Smooth muscle cell (in vitro differentiated cells): ENCODE results near the gene IL2RA. TPM values are rescaled to one million over a fixed set of nuclear protein-coding genes. Genes with fewer than 3 reads are reported as not detected.
"Not testable (repeated sequence)": the region's sequence is repeated elsewhere in the genome, so short reads cannot be mapped to it uniquely, and the experiment has no call there.

ENCODE experiments used
- DNase-seq: peaks from one replicate; lab custom pipeline; 2025; ENCODE audit not compliant: unreplicated experiment; lab: John Stamatoyannopoulos, UW
- H2AFZ ChIP-seq: fragments of 200-600 bp; sonication (generic); 2 replicates; pipeline ENCODE4 v1.6.0; 2016; ENCODE audit warnings: antibody characterized with exemption, low read depth, mild to moderate bottlenecking
- H3F3A ChIP-seq: fragments of 200-600 bp; sonication (generic); 2 replicates; pipeline ENCODE4 v1.6.0; 2017; ENCODE audit warnings: antibody characterized with exemption, low read depth
- H3K27ac ChIP-seq: fragments of 200-600 bp; sonication (generic); 2 replicates; pipeline ENCODE4 v1.5.1; 2016; ENCODE audit warnings: low read depth, mild to moderate bottlenecking
- H3K27me3 ChIP-seq: fragments of 200-600 bp; sonication (generic); 2 replicates; pipeline ENCODE4 v1.6.1; 2016; ENCODE audit warnings: low read depth, mild to moderate bottlenecking
- H3K36me3 ChIP-seq: fragments of 200-600 bp; sonication (generic); 2 replicates; pipeline ENCODE4 v1.5.1; 2016; ENCODE audit warnings: low read depth
- H3K4me1 ChIP-seq: fragments of 200-600 bp; sonication (generic); 2 replicates; pipeline ENCODE4 v1.5.1; 2016; ENCODE audit warnings: low read depth
- H3K4me2 ChIP-seq: fragments of 200-600 bp; sonication (generic); 2 replicates; pipeline ENCODE4 v1.6.0; 2016; ENCODE audit warnings: mild to moderate bottlenecking
- H3K4me3 ChIP-seq: fragments of 200-600 bp; sonication (generic); 2 replicates; pipeline ENCODE4 v1.5.1; 2016; ENCODE audit warnings: mild to moderate bottlenecking
- H3K79me2 ChIP-seq: fragments of 200-600 bp; sonication (generic); 2 replicates; pipeline ENCODE4 v1.6.0; 2016; ENCODE audit warnings: low read depth, mild to moderate bottlenecking
- H3K9ac ChIP-seq: fragments of 200-600 bp; sonication (generic); 2 replicates; pipeline ENCODE4 v1.6.0; 2016; ENCODE audit warnings: low read depth
- H3K9me3 ChIP-seq: fragments of 200-600 bp; sonication (generic); replicated peaks from 2 replicates; pipeline ENCODE4 v1.5.1; 2016; ENCODE audit warnings: low read depth
- H4K20me1 ChIP-seq: fragments of 200-600 bp; sonication (generic); 2 replicates; pipeline ENCODE4 v1.6.0; 2016; ENCODE audit warnings: low read depth
- WGBS: methylation state at CpG from one replicate; pipeline ENCODE4 v1.1.7; 2016; ENCODE audit warnings: low lambda C conversion rate; 5-methylcytosine and 5-hydroxymethylcytosine counted together
- polyA plus RNA-seq: library from polyadenylated mRNA; unstranded; fragments of >200 nt; fragmentation: Nextera tagmentation; extraction: Ambion mirVana; gene quantifications from 2 replicates; pipeline ENCODE4 v1.2.1, GENCODE V29; 2016
- total RNA-seq: library from RNA; depleted of rRNA; stranded (reverse); fragments of >200 nt; gene quantifications from 2 replicates; pipeline ENCODE4 v1.2.3, GENCODE V29; 2014
- TF ChIP-seq, protein P1 (sequence below): fragments of 200-600 bp; sonication (generic); IDR thresholded peaks from 2 replicates; pipeline ENCODE4 v1.5.1; 2017; ENCODE audit warnings: borderline replicate concordance, mild to moderate bottlenecking, antibody characterized with exemption; ENCODE audit not compliant: insufficient read depth, poor library complexity, severe bottlenecking

IL2RA gene
- total and polyA plus RNA-seq, 2 experiments from 2014 or later: not detected

DNA sequence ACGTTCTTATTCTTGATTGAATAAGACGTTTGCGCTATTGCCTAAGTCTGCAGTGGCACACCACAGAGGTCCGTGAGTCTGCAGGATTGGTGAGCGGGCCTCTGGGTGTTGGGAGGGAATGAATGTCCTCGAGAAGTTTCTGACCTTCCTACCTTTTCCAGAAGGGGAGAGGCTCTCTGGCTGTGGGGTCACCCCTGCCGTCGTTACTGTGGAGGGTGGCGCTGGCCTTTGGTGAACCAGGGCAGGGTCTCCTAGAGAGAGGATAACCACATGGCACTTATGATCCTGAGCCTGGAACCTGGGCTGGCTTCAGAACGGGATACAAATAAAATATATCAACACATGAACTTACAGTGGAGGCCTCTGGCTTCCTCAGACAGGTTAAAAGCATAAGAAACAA is 98.6 kb downstream of the IL2RA start:
- Histone ChIP-seq H2AFZ (no peak overlapping the region), H3K27ac (no peak overlapping the region), H3K27me3 (no peaks in the 10 kb centered on the region), H3K79me2 (no peaks in the 10 kb centered on the region), H3K36me3 (no peaks in the 10 kb centered on the region), H3K9me3 (no peaks in the 10 kb centered on the region), H3K4me3 (no peak overlapping the region), H3K4me1 (no peaks in the 10 kb centered on the region), H4K20me1 (no peaks in the 10 kb centered on the region), H3K9ac (no peak overlapping the region), H3F3A (no peaks in the 10 kb centered on the region), H3K4me2 (no peak overlapping the region)
- WGBS: 93% methylated on average over 10 of the region's 10 CpGs
- no peak for DNase-seq
- TF ChIP-seq, protein P1, sequence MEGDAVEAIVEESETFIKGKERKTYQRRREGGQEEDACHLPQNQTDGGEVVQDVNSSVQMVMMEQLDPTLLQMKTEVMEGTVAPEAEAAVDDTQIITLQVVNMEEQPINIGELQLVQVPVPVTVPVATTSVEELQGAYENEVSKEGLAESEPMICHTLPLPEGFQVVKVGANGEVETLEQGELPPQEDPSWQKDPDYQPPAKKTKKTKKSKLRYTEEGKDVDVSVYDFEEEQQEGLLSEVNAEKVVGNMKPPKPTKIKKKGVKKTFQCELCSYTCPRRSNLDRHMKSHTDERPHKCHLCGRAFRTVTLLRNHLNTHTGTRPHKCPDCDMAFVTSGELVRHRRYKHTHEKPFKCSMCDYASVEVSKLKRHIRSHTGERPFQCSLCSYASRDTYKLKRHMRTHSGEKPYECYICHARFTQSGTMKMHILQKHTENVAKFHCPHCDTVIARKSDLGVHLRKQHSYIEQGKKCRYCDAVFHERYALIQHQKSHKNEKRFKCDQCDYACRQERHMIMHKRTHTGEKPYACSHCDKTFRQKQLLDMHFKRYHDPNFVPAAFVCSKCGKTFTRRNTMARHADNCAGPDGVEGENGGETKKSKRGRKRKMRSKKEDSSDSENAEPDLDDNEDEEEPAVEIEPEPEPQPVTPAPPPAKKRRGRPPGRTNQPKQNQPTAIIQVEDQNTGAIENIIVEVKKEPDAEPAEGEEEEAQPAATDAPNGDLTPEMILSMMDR: no peak

DNA sequence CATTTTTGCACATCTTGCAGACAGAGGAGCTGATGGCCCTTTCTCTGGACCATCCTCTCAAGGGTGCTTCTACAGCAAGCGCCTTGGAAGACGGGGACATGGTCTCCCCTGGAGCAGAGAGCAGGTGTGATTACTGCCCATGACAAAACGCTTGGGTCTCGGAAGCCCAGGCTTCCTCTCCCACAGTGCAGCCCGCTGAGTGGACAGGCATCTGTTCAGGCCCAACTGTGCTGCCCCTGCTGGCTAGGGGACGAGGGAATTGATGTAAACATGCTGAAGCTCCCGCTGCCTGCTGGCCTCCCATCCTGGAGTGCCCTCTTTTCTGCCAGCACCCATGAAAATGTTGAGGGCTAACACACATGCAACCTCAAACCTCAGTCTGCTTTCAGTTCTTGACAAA is 99.1 kb downstream of the IL2RA start:
- Histone ChIP-seq H3K4me1 (no peaks in the 10 kb centered on the region), H2AFZ (no peak overlapping the region), H3K9me3 (no peaks in the 10 kb centered on the region), H3K4me2 (no peak overlapping the region), H3K27me3 (no peaks in the 10 kb centered on the region), H3K36me3 (no peaks in the 10 kb centered on the region), H3K79me2 (no peaks in the 10 kb centered on the region), H3K9ac (no peak overlapping the region), H4K20me1 (no peaks in the 10 kb centered on the region), H3K4me3 (no peak overlapping the region), H3K27ac (no peak overlapping the region), H3F3A (no peaks in the 10 kb centered on the region)
- no peak for DNase-seq
- WGBS: 88% methylated on average over 7 of the region's 7 CpGs
- TF ChIP-seq, protein P1: no peak

DNA sequence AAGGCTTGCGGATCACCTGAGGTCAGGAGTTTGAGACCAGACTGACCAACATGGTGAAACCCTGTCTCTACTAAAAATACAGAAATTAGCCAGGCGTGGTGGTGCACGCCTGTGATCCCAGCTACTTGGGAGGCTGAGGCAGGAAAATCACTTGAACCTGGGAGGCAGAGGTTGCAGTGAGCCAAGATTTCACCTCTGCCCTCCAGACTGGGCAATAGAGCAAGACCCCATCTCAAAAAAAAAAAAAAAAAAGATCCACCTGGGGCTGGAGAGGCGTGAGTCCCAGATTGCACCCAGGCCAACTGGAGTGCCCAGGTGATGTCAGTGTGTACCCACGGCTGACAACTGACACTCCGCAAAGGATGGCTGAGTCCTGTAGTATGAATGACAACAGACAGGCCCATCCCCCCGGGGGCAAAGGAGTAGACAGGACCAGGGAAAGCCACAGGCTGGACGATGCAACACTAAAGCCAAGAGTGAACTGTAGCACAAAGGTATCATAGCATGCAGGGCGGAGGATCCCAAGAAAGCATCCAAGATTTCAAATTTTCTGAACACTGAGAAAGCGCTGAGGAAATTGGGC is 99.7 kb downstream of the IL2RA start:
- not testable (repeated sequence) for H3K9me3 ChIP-seq, H3K36me3 ChIP-seq, H3F3A ChIP-seq, H3K4me3 ChIP-seq, H3K9ac ChIP-seq, H3K27ac ChIP-seq, H4K20me1 ChIP-seq, H3K27me3 ChIP-seq, H3K4me1 ChIP-seq, H2AFZ ChIP-seq, H3K79me2 ChIP-seq, H3K4me2 ChIP-seq, DNase-seq
- 91% methylated on average over 10 of the region's 10 CpGs for WGBS

DNA sequence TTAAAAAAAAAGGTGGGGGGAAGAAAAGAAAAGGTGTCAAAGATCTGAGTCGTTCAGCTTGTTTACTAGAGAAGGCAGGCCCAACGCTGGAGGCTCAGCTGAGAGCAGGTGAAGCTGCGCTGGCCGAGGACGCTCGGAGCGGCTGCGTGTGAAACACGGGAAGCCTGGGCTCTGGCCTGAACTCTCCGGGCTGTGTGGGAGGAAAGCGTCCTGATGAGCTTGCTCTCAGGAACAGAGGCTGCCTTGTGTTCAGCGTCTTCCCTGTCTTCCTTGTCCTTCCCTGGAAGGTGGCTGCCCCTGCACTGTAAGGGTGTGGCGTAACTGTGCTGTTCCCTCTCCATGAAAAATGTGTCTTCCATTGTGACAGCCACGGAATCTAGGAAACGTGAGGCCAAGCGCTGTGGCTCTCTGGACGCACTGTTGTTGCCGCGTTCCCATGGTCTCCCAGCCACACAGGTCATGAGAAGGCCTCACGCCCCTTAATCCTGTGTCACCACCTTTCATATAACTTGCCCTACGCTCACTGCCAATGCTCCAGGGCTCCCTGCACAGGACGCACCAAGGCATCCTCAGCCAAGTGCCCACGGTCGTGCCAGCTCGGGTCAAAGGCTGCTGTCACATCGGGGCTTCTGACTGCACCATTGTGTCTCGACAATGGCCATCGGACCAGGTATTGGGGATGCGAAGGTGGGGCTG is 100.6 kb downstream of the IL2RA start:
- no peak overlapping the region for H3K4me2 ChIP-seq
- no peaks in the 10 kb centered on the region for H3K4me1 ChIP-seq
- no peak overlapping the region for H2AFZ ChIP-seq
- H3K9ac ChIP-seq: no peak overlapping the region
- DNase-seq: no peak
- H3K79me2 ChIP-seq: no peaks in the 10 kb centered on the region
- H3K27ac ChIP-seq: no peak overlapping the region
- H4K20me1 ChIP-seq: no peaks in the 10 kb centered on the region
- H3K36me3 ChIP-seq: no peaks in the 10 kb centered on the region
- WGBS: 93% methylated on average over 29 of the region's 29 CpGs
- H3F3A ChIP-seq: no peaks in the 10 kb centered on the region
- H3K4me3 ChIP-seq: no peak overlapping the region
- TF ChIP-seq, protein P1: no peak
- H3K27me3 ChIP-seq: no peaks in the 10 kb centered on the region
- H3K9me3 ChIP-seq: no peaks in the 10 kb centered on the region

DNA sequence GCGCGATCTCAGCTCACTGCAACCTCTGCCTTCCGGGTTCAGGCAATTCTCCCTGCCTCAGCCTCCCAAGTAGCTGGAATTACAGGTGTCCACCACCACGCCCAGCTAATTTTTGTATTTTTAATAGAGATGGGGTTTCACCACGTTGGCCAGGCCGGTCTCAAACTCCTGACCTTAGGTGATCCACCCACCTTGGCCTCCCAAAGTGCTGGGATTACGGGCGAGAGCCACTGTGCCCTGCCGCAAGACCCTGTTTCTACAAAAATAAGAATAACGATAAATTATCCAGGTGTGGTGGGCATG is 101.2 kb downstream of the IL2RA start:
- 95% methylated on average over 10 of the region's 10 CpGs for WGBS
- not testable (repeated sequence) for H3F3A ChIP-seq

More for the DNA sequence above, 101.2 kb downstream of the IL2RA start:
- H4K20me1 ChIP-seq, H3K4me3 ChIP-seq, H3K4me1 ChIP-seq, DNase-seq, H3K4me2 ChIP-seq, H3K36me3 ChIP-seq, H3K27me3 ChIP-seq, H3K79me2 ChIP-seq, H3K9ac ChIP-seq, H3K9me3 ChIP-seq, H2AFZ ChIP-seq, H3K27ac ChIP-seq: not testable (repeated sequence)
